ENCODE results near the gene TIGD6. TPM values are rescaled to one million over a fixed set of nuclear protein-coding genes. Genes with fewer than 3 reads are reported as not detected.
"Not testable (repeated sequence)": the region's sequence is repeated elsewhere in the genome, so short reads cannot be mapped to it uniquely, and the experiment has no call there.

Gene TIGD6
- total and polyA plus RNA-seq, 9 of the 15 experiments (the other 6 are each of a cell fraction or from before 2014, with no cell fraction given) = 1.8 to 6.3 (median 3.9) TPM

DNA sequence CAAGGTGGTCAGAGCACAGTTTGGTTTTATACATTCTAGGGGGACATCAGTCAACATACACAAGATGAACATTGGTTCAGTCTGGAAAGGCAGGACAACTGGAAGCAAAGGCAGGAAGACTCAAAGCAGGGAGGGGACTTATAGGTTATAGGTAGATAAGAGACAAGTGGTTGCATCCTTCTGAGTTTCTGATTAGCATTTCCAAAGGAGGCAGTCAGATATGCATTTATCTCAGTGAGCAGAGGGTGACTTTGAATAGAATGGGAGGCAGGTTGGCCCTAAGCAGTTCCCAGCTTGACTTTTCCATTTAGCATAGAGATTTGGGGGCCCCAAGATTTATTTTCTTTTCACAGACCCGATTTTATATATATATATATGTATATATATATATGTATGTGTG lies 27.6 kb upstream of the TIGD6 start:
- WGBS (ENCODE audit: insufficient coverage, low coverage, missing lambda C conversion rate) = 14% methylated on average over 1 of the region's 1 CpG
- in situ Hi-C loops (cut with MboI); H2AFZ ChIP-seq (ENCODE audit: low read depth, low read length); CTCF ChIA-PET (ENCODE audit: low intra/inter-chr PET ratio); H3K4me3 ChIP-seq; H4K20me1 ChIP-seq (replicated peaks; ENCODE audit: control insufficient read depth, insufficient read depth, low read length); H3K27me3 ChIP-seq (ENCODE audit: control insufficient read depth in 2 of 2, insufficient read depth in 2 of 2, low read length in 2 of 2); H3K9me3 ChIP-seq (replicated peaks; ENCODE audit: control insufficient read depth, insufficient read depth, low read depth, low read length); H3K79me2 ChIP-seq (ENCODE audit: control insufficient read depth, insufficient read depth, low read length); H3K4me2 ChIP-seq (ENCODE audit: insufficient read depth, low read length); ATAC-seq; H3K9me1 ChIP-seq (ENCODE audit: control insufficient read depth, insufficient read depth, low read length); BruUV-seq (replicated peaks); FAIRE-seq; H3K9ac ChIP-seq (ENCODE audit: insufficient read depth in 1 of 2, low read depth in 2 of 2, low read length in 2 of 2); TF ChIP-seq TEAD4 (CRISPR knock-in tag; IDR thresholded peaks at IDR 0.05; ENCODE audit: borderline replicate concordance): not testable (repeated sequence)
- TF ChIP-seq KDM1A (IDR thresholded peaks at IDR 0.05) (peak; percentile 21 to 60; a peak in 2 of 4 replicates), TEAD4 (IDR thresholded peaks at IDR 0.05; ENCODE audit: low read length) (peak; percentile 69), NFIC (IDR thresholded peaks at IDR 0.05) (0 out of 2 replicates have a peak, but pooled peaks have one; percentile 44), RCOR1 (IDR thresholded peaks at IDR 0.05; ENCODE audit: borderline replicate concordance in 1 of 2, low read depth in 2 of 2, low read length in 2 of 2) (0 out of 4 replicates have a peak, but pooled peaks of 1 of the 2 experiments have one; percentile 12), ZEB2 (IDR thresholded peaks at IDR 0.05) (peak; percentile 48; the same call in 1 of the 2 replicates), TAL1 (IDR thresholded peaks at IDR 0.05) (peak; percentile 77), TCF3 (CRISPR knock-in tag; IDR thresholded peaks at IDR 0.05) (peak; percentile 79), SOX6 (IDR thresholded peaks at IDR 0.05) (0 out of 2 replicates have a peak, but pooled peaks have one; percentile 15), DPF2 (IDR thresholded peaks at IDR 0.05) (0 out of 2 replicates have a peak, but pooled peaks have one; percentile 30), MTA2 (IDR thresholded peaks at IDR 0.05; ENCODE audit: low read depth) (peak; percentile 32; the same call in 1 of the 2 replicates), KLF16 (IDR thresholded peaks at IDR 0.05) (peak; percentile 32; the same call in 1 of the 2 replicates), CBFA2T3 (IDR thresholded peaks at IDR 0.05) (peak; percentile 92), SMARCA4 (IDR thresholded peaks at IDR 0.05) (0 out of 2 replicates have a peak, but pooled peaks have one; percentile 44), CBFA2T2 (conservative IDR thresholded peaks at IDR 0.05) (peak; percentile 85), NCOR1 (IDR thresholded peaks at IDR 0.05) (peak; percentile 66; the same call in 1 of the 2 replicates), ARID1B (IDR thresholded peaks at IDR 0.05) (peak; percentile 78)
- TF ChIP-seq, protein P1, sequence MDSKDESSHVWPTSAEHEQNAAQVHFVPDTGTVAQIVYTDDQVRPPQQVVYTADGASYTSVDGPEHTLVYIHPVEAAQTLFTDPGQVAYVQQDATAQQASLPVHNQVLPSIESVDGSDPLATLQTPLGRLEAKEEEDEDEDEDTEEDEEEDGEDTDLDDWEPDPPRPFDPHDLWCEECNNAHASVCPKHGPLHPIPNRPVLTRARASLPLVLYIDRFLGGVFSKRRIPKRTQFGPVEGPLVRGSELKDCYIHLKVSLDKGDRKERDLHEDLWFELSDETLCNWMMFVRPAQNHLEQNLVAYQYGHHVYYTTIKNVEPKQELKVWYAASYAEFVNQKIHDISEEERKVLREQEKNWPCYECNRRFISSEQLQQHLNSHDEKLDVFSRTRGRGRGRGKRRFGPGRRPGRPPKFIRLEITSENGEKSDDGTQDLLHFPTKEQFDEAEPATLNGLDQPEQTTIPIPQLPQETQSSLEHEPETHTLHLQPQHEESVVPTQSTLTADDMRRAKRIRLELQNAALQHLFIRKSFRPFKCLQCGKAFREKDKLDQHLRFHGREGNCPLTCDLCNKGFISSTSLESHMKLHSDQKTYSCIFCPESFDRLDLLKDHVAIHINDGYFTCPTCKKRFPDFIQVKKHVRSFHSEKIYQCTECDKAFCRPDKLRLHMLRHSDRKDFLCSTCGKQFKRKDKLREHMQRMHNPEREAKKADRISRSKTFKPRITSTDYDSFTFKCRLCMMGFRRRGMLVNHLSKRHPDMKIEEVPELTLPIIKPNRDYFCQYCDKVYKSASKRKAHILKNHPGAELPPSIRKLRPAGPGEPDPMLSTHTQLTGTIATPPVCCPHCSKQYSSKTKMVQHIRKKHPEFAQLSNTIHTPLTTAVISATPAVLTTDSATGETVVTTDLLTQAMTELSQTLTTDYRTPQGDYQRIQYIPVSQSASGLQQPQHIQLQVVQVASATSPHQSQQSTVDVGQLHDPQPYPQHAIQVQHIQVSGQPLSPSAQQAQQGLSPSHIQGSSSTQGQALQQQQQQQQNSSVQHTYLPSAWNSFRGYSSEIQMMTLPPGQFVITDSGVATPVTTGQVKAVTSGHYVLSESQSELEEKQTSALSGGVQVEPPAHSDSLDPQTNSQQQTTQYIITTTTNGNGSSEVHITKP (IDR thresholded peaks at IDR 0.05; ENCODE audit: partially characterized antibody) = peak; percentile 32
- Histone ChIP-seq H3K27ac (ENCODE audit: extremely low read depth, low read depth, low read length) (0 out of 3 replicates have a peak overlapping the region, but pooled peaks have one; percentile 12), H3K36me3 (ENCODE audit: control insufficient read depth, insufficient read depth, low read length) (peaks cover 94% of the 10 kb centered on the region), H3K4me1 (replicated peaks in 1 of 2; ENCODE audit: control insufficient read depth in 2 of 2, insufficient read depth in 2 of 2, low read length in 2 of 2) (peaks cover 15 to 23% of the 10 kb centered on the region in 2 experiments; a peak in 4 of 5 replicates)
- POLR2A ChIA-PET = interaction anchor here (0.9 to 1.7 kb wide), 4 partner anchors 13 to 25 kb away, joined by 3 to 6 read pairs (median 3); no protein-coding TSS in a partner anchor
- peak in 1 of 4 experiments; percentile 48 for DNase-seq (ENCODE audit: extremely low read depth in 1 of 4, low spot score in 3 of 4)
- intact Hi-C loops (cut with micrococcal nuclease) = loop anchor here (10.0 kb wide), 2 partner anchors 87 to 327 kb away; partner anchors contain the start of gene TCOF1
